ENCODE data around the gene CTSH. TPM values are rescaled to one million over a fixed set of nuclear protein-coding genes. Genes with fewer than 3 reads are reported as not detected.
"Not testable (repeated sequence)": the region's sequence is repeated elsewhere in the genome, so short reads cannot be mapped to it uniquely, and the experiment has no call there.

Gene CTSH
- total RNA-seq, 2 donors from 2014 or later: 41.6 to 74.3 TPM

DNA sequence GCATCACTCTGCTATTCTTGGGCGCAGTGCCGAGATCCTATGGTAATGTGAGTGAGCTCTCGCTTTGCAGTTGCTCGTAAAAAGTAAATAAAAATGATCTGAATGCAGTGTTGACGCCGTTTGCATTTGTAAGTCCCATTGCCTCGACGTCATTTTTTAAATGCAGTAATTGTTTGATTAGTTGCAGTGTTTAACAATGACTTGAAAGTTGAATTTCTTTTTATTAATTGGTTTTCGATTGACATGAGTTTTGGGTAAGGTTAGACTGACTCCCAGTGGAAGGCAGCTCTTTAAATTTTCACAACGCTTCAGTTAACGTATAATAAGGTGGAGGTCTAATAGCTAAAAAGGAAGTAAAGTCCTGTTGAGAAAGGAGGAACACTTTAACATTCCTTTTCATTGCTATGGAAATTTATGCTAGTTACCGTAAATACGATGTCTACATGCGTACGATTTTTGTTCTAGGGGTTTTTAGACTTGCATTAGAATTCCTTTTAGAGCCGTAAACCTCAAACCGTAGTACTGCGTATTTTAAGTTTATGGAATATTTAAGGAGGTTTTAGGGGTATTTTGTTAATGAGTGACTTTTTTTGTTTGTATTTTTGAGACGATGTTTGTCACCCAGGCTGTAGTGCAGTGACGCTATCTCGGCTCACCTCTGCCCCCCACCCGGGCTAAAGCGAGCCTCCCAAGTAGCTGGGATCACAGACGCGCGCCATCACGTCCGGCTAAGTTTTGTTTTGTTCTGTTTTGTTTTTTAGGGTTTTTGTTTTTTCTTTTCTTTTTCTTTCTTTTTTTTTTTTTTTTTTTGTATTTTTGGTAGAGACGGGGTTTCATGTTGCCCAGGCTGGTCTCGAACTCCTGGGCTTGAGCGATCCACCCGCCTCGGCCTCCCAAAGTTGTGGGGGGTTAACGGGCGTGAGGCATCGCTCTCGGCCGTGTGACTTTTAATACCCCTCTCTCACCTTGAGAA, 70.8 kb downstream of the CTSH start:
- intact Hi-C loops (cut with DNase I): loop anchor here in 1 of 2 donors (10.0 kb wide), 1 partner anchor 119 kb away; no protein-coding TSS in a partner anchor
- ATAC-seq: no peak
- DNase-seq: no peak

- ATAC-seq (peak; percentile 66 to 77), DNase-seq (peak; percentile 90)
- intact Hi-C loops (cut with DNase I): loop anchor here in 1 of 2 donors (10.0 kb wide), 1 partner anchor 118 kb away; no protein-coding TSS in a partner anchor
These were observed 71.7 kb downstream of the CTSH start for GRCh38 chr15:78872972-78873792.

- ATAC-seq (peak; percentile 96 to 97), DNase-seq (peak; percentile 97)
- intact Hi-C loops (cut with DNase I): loop anchor here in 1 of 2 donors (10.0 kb wide), 1 partner anchor 118 kb away; no protein-coding TSS in a partner anchor
These were observed 72.5 kb downstream of the CTSH start, which contains the start of gene MORF4L1 for GRCh38 chr15:78872155-78872971. Gene MORF4L1, plus strand, starts transcription at chr15:78872890. Its CDS starts 128 bp downstream, at chr15:78873018.

- DNase-seq, ATAC-seq: not testable (repeated sequence)
- intact Hi-C loops (cut with DNase I): loop anchor here in 1 of 2 donors (10.0 kb wide), 1 partner anchor 117 kb away; no protein-coding TSS in a partner anchor
These were observed 73.2 kb downstream of the CTSH start for GRCh38 chr15:78871483-78872127.

Other genes starting within 250 kb of the CTSH start
- 10 to 100 TPM; 35.8 to 45.9 TPM for gene ADAMTS7, start 133.6 kb downstream of the CTSH start, total RNA-seq
- gene MORF4L1, start 72.2 kb downstream of the CTSH start, total RNA-seq: 100 to 1,000 TPM; 306 to 401 TPM
- gene RASGRF1, start 145.7 kb upstream of the CTSH start, total RNA-seq: not detected